ENCODE measurements around the gene VTI1A.

- TF ChIP-seq EZH2 (IDR thresholded peaks at IDR 0.05): no peak
- TF ChIP-seq POLR2AphosphoS5 (IDR thresholded peaks at IDR 0.05; ENCODE audit: borderline replicate concordance, low read depth, low read length): no peak
- no peak for TF ChIP-seq FOXP2 (optimal IDR thresholded peaks at IDR 0.05; ENCODE audit: control extremely low read depth, extremely low read length, insufficient read depth)
Measured at GRCh38 chr10:112583236-112583939, 136.4 kb downstream of the VTI1A start.

Measured in SK-N-MC (cell line).